ENCODE data around the gene SMLR1. TPM values are rescaled to one million over a fixed set of nuclear protein-coding genes. Genes with fewer than 3 reads are reported as not detected.

Gene SMLR1
- total RNA-seq, 2 donors from 2014 or later = not detected

GRCh38 chr6:130837067-130837466 is 9.9 kb downstream of the SMLR1 start:
- Histone ChIP-seq H3K9ac (ENCODE audit: low read depth in 2 of 2, low read length in 2 of 2) (no peak overlapping the region), H3K4me1 (no peaks in the 10 kb centered on the region), H3K27ac (no peak overlapping the region), H3K9me3 (no peaks in the 10 kb centered on the region), H3K36me3 (no peaks in the 10 kb centered on the region), H3K27me3 (no peaks in the 10 kb centered on the region), H3K4me3 (no peak overlapping the region)
- TF ChIP-seq CTCF (IDR thresholded peaks at IDR 0.05) = no peak
- DNase-seq = no peak
- intact Hi-C loops (cut with DNase I) = loop anchor here (10.0 kb wide), 1 partner anchor 132 kb away; no protein-coding TSS in a partner anchor

GRCh38 chr6:130838250-130838860 is 11.1 kb downstream of the SMLR1 start:
- H3K4me1 ChIP-seq = no peaks in the 10 kb centered on the region

GRCh38 chr6:130838951-130839350 is 11.7 kb downstream of the SMLR1 start:
- H3K36me3 ChIP-seq = no peaks in the 10 kb centered on the region
- no peak for DNase-seq
- no peaks in the 10 kb centered on the region for H3K27me3 ChIP-seq
- no peak overlapping the region for H3K9ac ChIP-seq (ENCODE audit: low read depth in 2 of 2, low read length in 2 of 2)
- TF ChIP-seq CTCF (IDR thresholded peaks at IDR 0.05) = no peak
- intact Hi-C loops (cut with DNase I) = loop anchor here (10.0 kb wide), 1 partner anchor 134 kb away; no protein-coding TSS in a partner anchor
- no peak overlapping the region for H3K4me3 ChIP-seq
- no peaks in the 10 kb centered on the region for H3K4me1 ChIP-seq
- no peaks in the 10 kb centered on the region for H3K9me3 ChIP-seq
- H3K27ac ChIP-seq = no peak overlapping the region

More at GRCh38 chr6:130838250-130838860, 11.1 kb downstream of the SMLR1 start:
- intact Hi-C loops (cut with DNase I) = loop anchor here (10.0 kb wide), 1 partner anchor 134 kb away; no protein-coding TSS in a partner anchor
- Histone ChIP-seq H3K4me3 (no peak overlapping the region), H3K27me3 (no peaks in the 10 kb centered on the region), H3K36me3 (no peaks in the 10 kb centered on the region), H3K9ac (ENCODE audit: low read depth in 2 of 2, low read length in 2 of 2) (no peak overlapping the region), H3K9me3 (no peaks in the 10 kb centered on the region), H3K27ac (no peak overlapping the region)
- no peak for DNase-seq
- TF ChIP-seq CTCF (IDR thresholded peaks at IDR 0.05) = no peak

- Histone ChIP-seq H3K27me3 (no peaks in the 10 kb centered on the region), H3K9ac (ENCODE audit: low read depth in 2 of 2, low read length in 2 of 2) (no peak overlapping the region), H3K27ac (no peak overlapping the region), H3K4me1 (no peaks in the 10 kb centered on the region), H3K9me3 (no peaks in the 10 kb centered on the region), H3K4me3 (no peak overlapping the region), H3K36me3 (no peaks in the 10 kb centered on the region)
- TF ChIP-seq CTCF (IDR thresholded peaks at IDR 0.05) = no peak
- intact Hi-C loops (cut with DNase I) = loop anchor here (10.0 kb wide), 1 partner anchor 135 kb away; no protein-coding TSS in a partner anchor
- DNase-seq = no peak
These were observed 12.2 kb downstream of the SMLR1 start for GRCh38 chr6:130839379-130839778.

GRCh38 chr6:130840050-130840449 is 12.8 kb downstream of the SMLR1 start:
- TF ChIP-seq CTCF (IDR thresholded peaks at IDR 0.05) = no peak
- no peak overlapping the region for H3K9ac ChIP-seq (ENCODE audit: low read depth in 2 of 2, low read length in 2 of 2)
- no peak for DNase-seq
- H3K9me3 ChIP-seq = no peaks in the 10 kb centered on the region
- no peak overlapping the region for H3K4me3 ChIP-seq
- H3K27ac ChIP-seq = no peak overlapping the region
- intact Hi-C loops (cut with DNase I) = loop anchor here (10.0 kb wide), 1 partner anchor 515 kb away; no protein-coding TSS in a partner anchor
- no peaks in the 10 kb centered on the region for H3K27me3 ChIP-seq
- H3K4me1 ChIP-seq = no peaks in the 10 kb centered on the region
- no peaks in the 10 kb centered on the region for H3K36me3 ChIP-seq
